K562 (cell line): ENCODE measurements around the gene FAF2. TPM values are rescaled to one million over a fixed set of nuclear protein-coding genes. Genes with fewer than 3 reads are reported as not detected.

Source experiments
- BHLHE40 ChIP-seq: IDR thresholded peaks from 2 replicates; pipeline ENCODE4 v1.6.1; 2011; ENCODE audit warnings: low read length, improper control_type of control experiment
- CXXC5 ChIP-seq: fragments of 250-450 bp; sonication (Bioruptor Pico); IDR thresholded peaks from 2 replicates; pipeline ENCODE4 v1.8.0; 2022; ENCODE audit warnings: inconsistent platforms, mild to moderate bottlenecking, moderate library complexity
- EP300 ChIP-seq: IDR thresholded peaks from 2 replicates; pipeline ENCODE4 v1.6.1; 2012; ENCODE audit warnings: low read length, improper control_type of control experiment
- ETV1 ChIP-seq: fragments of 450-650 bp; conservative IDR thresholded peaks from 2 replicates; pipeline ENCODE4 v1.6.1; 2016; ENCODE audit warnings: missing genetic modification characterization, control low read depth, low read depth, missing compliant biosample characterization
- PREB ChIP-seq: sonication (generic); formaldehyde crosslinking; IDR thresholded peaks from 2 replicates; pipeline ENCODE4 v1.8.1; 2023; ENCODE audit warnings: mild to moderate bottlenecking, missing genetic modification reagents
- SOX6 ChIP-seq: fragments of 450-650 bp; IDR thresholded peaks from 2 replicates; pipeline ENCODE4 v1.6.1; 2014; ENCODE audit warnings: mild to moderate bottlenecking
- SRF ChIP-seq, 2 experiments: fragments of 250-450, 450-650 bp in 1 of 2; sonication (Bioruptor Pico) in 1 of 2; sonication (generic) in 1 of 2; formaldehyde crosslinking; IDR thresholded peaks; 2 replicates each; pipeline versions ENCODE4 v1.5.0 to v1.5.1; 2020 to 2022; ENCODE audit warnings: mild to moderate bottlenecking in 1 of 2, missing genetic modification reagents in 1 of 2
- TEAD4 ChIP-seq, 2 experiments: sonication (generic) in 1 of 2; formaldehyde crosslinking in 1 of 2; IDR thresholded peaks; 2 replicates each; pipeline versions ENCODE4 v1.6.1 to v1.8.0; 2012 to 2022; ENCODE audit warnings: borderline replicate concordance in 1 of 2, inconsistent platforms in 1 of 2, low read length in 1 of 2, mild to moderate bottlenecking in 1 of 2, missing genetic modification reagents in 1 of 2
- ZFP30 ChIP-seq: fragments of 250-450 bp; sonication (Bioruptor Pico); IDR thresholded peaks from 2 replicates; pipeline ENCODE4 v1.8.0; 2022; ENCODE audit warnings: moderate library complexity, mild to moderate bottlenecking, inconsistent platforms, borderline replicate concordance
- ZMIZ1 ChIP-seq, 2 experiments: fragments of 150-350 bp in 1 of 2; IDR thresholded peaks; 2 replicates each; pipeline ENCODE4 v1.6.1; 2012 to 2016; ENCODE audit warnings: low read depth in 2 of 2, low read length in 2 of 2, mild to moderate bottlenecking in 1 of 2, moderate library complexity in 1 of 2
- ZNF354B ChIP-seq: fragments of 250-450 bp; sonication (Bioruptor Pico); IDR thresholded peaks from 2 replicates; pipeline ENCODE4 v1.4.0; 2020
- ZNF584 ChIP-seq: fragments of 200-800 bp; sonication (Bioruptor generic); IDR thresholded peaks from 2 replicates; pipeline ENCODE4 v1.6.1; 2016; ENCODE audit warnings: low read depth, mild to moderate bottlenecking, missing genetic modification characterization, missing compliant biosample characterization
- polyA plus RNA-seq, 8 experiments: library from polyadenylated mRNA; depleted of rRNA in 4 of 8; stranded (reverse) in 5 of 8; unstranded in 3 of 8; fragments of >200 nt; fragmentation: Nextera tagmentation in 2 of 8; fragmentation: Illumina TruSeq in 1 of 8; extraction: Ambion mirVana in 2 of 8; extraction: Trizol in 1 of 8; gene quantifications; 2 replicates each; pipeline versions ENCODE4 v1.2.1 to v1.2.3, GENCODE V29; 2011 to 2014; ENCODE audit warnings: inconsistent platforms in 1 of 8, missing spikeins in 1 of 8
- total RNA-seq, 7 experiments: library from RNA; depleted of rRNA in 6 of 7; stranded (reverse); fragments of >200 nt in 6 of 7; fragmentation: Illumina TruSeq in 2 of 7; extraction: Trizol in 2 of 7; gene quantifications; 2 replicates each; pipeline versions ENCODE4 v1.2.1 to v1.2.3, GENCODE V29; 2011 to 2021; ENCODE audit warnings: low replicate concordance in 1 of 7
- TF ChIP-seq, protein P1 (sequence below), 2 experiments: fragments of 450-650 bp; IDR thresholded peaks; 2 replicates each; pipeline ENCODE4 v1.6.1; 2018; ENCODE audit warnings: mild to moderate bottlenecking in 2 of 2, low read depth in 1 of 2; ENCODE audit not compliant: partially characterized antibody in 2 of 2
- TF ChIP-seq, protein P2 (sequence below): sonication (generic); formaldehyde crosslinking; IDR thresholded peaks from 2 replicates; pipeline ENCODE4 v1.8.1; 2022; ENCODE audit warnings: missing genetic modification reagents

FAF2 gene
- total and polyA plus RNA-seq, 9 of the 15 experiments (the other 6 are each of a cell fraction or from before 2014, with no cell fraction given): 25.0 to 44.6 (median 36.1) TPM

DNA sequence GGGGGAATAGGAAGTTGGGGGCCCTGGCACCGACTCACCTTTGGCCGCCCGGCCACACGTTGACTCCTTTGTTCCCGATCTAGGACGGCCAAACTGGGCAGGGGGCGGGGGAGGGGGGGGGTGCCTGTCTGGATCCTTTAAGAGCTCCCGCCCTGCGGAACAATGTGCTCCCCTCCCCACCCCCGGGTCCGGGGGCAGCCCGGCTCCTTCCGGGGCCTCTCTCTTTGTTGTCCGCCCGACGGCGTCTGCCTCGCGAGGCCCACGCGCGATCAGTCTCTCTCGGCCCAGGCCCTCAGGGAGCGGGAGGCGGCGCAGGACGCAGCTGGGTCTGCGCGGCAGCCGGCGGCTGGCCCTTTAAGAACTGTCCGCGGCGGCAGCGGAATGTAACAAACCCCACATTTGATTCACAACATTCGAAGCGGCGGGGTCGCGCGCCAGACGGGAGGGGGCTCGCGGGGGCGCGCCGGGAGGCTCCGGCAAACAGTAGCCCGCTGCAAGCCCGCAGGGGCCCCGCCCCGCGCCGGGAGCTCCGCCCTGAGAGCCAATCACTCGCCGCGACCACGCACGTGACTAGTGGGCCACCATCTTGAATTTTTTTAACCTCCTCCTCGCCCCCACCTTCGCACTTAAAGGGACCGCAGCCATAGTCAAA lies 88.8 kb downstream of the FAF2 start, which contains the start of gene RNF44 (continued):
- TF ChIP-seq, protein P1, sequence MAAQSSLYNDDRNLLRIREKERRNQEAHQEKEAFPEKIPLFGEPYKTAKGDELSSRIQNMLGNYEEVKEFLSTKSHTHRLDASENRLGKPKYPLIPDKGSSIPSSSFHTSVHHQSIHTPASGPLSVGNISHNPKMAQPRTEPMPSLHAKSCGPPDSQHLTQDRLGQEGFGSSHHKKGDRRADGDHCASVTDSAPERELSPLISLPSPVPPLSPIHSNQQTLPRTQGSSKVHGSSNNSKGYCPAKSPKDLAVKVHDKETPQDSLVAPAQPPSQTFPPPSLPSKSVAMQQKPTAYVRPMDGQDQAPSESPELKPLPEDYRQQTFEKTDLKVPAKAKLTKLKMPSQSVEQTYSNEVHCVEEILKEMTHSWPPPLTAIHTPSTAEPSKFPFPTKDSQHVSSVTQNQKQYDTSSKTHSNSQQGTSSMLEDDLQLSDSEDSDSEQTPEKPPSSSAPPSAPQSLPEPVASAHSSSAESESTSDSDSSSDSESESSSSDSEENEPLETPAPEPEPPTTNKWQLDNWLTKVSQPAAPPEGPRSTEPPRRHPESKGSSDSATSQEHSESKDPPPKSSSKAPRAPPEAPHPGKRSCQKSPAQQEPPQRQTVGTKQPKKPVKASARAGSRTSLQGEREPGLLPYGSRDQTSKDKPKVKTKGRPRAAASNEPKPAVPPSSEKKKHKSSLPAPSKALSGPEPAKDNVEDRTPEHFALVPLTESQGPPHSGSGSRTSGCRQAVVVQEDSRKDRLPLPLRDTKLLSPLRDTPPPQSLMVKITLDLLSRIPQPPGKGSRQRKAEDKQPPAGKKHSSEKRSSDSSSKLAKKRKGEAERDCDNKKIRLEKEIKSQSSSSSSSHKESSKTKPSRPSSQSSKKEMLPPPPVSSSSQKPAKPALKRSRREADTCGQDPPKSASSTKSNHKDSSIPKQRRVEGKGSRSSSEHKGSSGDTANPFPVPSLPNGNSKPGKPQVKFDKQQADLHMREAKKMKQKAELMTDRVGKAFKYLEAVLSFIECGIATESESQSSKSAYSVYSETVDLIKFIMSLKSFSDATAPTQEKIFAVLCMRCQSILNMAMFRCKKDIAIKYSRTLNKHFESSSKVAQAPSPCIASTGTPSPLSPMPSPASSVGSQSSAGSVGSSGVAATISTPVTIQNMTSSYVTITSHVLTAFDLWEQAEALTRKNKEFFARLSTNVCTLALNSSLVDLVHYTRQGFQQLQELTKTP (IDR thresholded peaks at IDR 0.05; ENCODE audit: low read depth in 1 of 2, partially characterized antibody in 2 of 2): no peak
- TF ChIP-seq, protein P2, sequence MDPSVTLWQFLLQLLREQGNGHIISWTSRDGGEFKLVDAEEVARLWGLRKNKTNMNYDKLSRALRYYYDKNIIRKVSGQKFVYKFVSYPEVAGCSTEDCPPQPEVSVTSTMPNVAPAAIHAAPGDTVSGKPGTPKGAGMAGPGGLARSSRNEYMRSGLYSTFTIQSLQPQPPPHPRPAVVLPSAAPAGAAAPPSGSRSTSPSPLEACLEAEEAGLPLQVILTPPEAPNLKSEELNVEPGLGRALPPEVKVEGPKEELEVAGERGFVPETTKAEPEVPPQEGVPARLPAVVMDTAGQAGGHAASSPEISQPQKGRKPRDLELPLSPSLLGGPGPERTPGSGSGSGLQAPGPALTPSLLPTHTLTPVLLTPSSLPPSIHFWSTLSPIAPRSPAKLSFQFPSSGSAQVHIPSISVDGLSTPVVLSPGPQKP (CRISPR knock-in tag): no peak
- no peak for TF ChIP-seq PREB (CRISPR knock-in tag)
- TF ChIP-seq ETV1 (tag): 0 out of 2 replicates have a peak, but pooled peaks have one; percentile 4
- TF ChIP-seq TEAD4 (IDR thresholded peaks at IDR 0.05; ENCODE audit: low read length): peak; percentile 40
- peak; percentile 68; the same call in 1 of the 2 replicates for TF ChIP-seq TEAD4 (CRISPR knock-in tag; IDR thresholded peaks at IDR 0.05; ENCODE audit: borderline replicate concordance)
- no peak for TF ChIP-seq ZNF354B (CRISPR knock-in tag)
- peak; percentile 97 for TF ChIP-seq BHLHE40
- TF ChIP-seq ZFP30 (CRISPR knock-in tag): no peak
- TF ChIP-seq ZNF584 (CRISPR knock-in tag): no peak
- peak; percentile 53 for TF ChIP-seq SOX6
- TF ChIP-seq SRF (CRISPR knock-in tag; IDR thresholded peaks at IDR 0.05): no peak
- TF ChIP-seq EP300: no peak
- no peak for TF ChIP-seq ZMIZ1 (IDR thresholded peaks at IDR 0.05; ENCODE audit: low read depth in 2 of 2, low read length in 2 of 2)
- peak; percentile 66 for TF ChIP-seq CXXC5
